ENCODE results near the gene PMM1. TPM values are rescaled to one million over a fixed set of nuclear protein-coding genes. Genes with fewer than 3 reads are reported as not detected.

PMM1 gene
- polyA plus RNA-seq, 1 of the 3 experiments (the other 2 are of a cell fraction): 46.4 TPM

DNA sequence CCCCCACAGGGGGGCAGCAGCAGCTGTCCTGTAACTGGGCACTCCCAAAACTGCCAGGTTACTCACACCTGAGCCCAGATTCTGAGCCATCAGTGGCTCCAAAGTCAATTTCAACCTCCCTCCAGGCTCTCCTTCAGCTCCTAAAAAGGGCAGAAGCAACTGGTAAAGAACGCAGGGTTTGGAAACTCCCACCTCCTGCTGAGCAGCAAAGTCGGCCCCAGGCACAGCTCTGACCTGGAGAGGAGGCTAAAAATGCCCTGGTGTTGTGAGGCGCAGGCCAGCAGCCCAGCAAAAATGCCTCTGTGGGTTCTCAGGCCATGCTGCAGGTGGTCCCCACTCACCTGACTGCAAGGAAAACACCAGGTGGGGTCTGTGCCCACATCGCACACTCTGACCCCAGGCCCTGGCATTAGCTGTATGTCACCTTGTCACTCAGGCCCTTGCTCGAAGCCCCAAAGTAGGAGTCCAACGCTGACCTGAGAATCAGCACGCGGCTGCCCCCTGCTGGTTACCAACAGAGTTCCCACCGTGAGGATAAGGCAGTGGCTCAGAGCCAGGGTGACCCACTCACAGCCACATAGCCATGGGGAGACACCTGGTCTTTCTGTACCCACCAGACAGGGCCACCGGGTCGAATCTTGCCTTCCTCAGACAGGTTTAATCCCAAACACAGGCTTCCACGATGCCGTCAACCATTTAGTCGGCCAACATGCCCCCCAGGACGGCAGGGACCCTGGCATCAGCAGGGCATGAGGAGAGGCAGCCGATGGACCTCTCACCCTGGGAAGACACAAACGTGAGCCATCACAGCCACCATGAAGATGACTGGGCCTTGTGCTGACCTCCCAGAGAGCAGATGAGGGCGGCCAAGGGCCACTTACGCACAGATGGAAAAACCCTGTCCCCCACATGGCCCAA is 56.5 kb downstream of the PMM1 start:
- Histone ChIP-seq H2AFZ (ENCODE audit: low read depth) (no peak overlapping the region), H3F3A (replicated peaks; ENCODE audit: insufficient read depth) (no peaks in the 10 kb centered on the region), H3K9ac (no peak overlapping the region), H3K9me3 (no peaks in the 10 kb centered on the region), H3K36me3 (replicated peaks in 1 of 2; ENCODE audit: control insufficient read depth in 1 of 2, insufficient read depth in 2 of 2, low read length in 1 of 2) (peaks cover 0 to 14% of the 10 kb centered on the region in 2 experiments), H3K27me3 (ENCODE audit: insufficient read depth) (no peaks in the 10 kb centered on the region), H3K4me1 (ENCODE audit: control insufficient read depth in 1 of 2, insufficient read depth in 2 of 2, low read depth in 1 of 2, low read length in 1 of 2) (no peaks in the 10 kb centered on the region; a peak in 1 of 4 replicates), H3K27ac (ENCODE audit: low read depth in 2 of 2, low read length in 1 of 2) (no peak overlapping the region), H3K79me2 (ENCODE audit: insufficient read depth) (no peaks in the 10 kb centered on the region; the same call in 1 of the 2 replicates), H3K9me2 (no peaks in the 10 kb centered on the region), H3K4me3 (ENCODE audit: low read depth in 2 of 2, low read length in 1 of 2) (no peak overlapping the region; a peak in 1 of 4 replicates), H3K4me2 (no peak overlapping the region), H4K20me1 (ENCODE audit: insufficient read depth) (no peaks in the 10 kb centered on the region)
- peak; percentile 71 for DNase-seq
- TF ChIP-seq ELF1 (IDR thresholded peaks at IDR 0.05) (no peak), SMC3 (IDR thresholded peaks at IDR 0.05; ENCODE audit: low read depth, low read length) (peak; percentile 27; the same call in 1 of the 2 replicates), TAF1 (IDR thresholded peaks at IDR 0.05; ENCODE audit: borderline replicate concordance, low read depth, low read length) (no peak), TEAD4 (IDR thresholded peaks at IDR 0.05; ENCODE audit: borderline replicate concordance, insufficient read depth) (no peak), RXRA (IDR thresholded peaks at IDR 0.05; ENCODE audit: borderline replicate concordance, low read depth) (no peak), TCF12 (IDR thresholded peaks at IDR 0.05) (no peak), RCOR1 (IDR thresholded peaks at IDR 0.05; ENCODE audit: low read length) (no peak), RFX5 (IDR thresholded peaks at IDR 0.05; ENCODE audit: low read length) (no peak), GABPA (IDR thresholded peaks at IDR 0.05; ENCODE audit: low read depth) (no peak), RAD21 (IDR thresholded peaks at IDR 0.05; ENCODE audit: low read length) (peak; percentile 41), JUND (IDR thresholded peaks at IDR 0.05) (no peak), CHD2 (IDR thresholded peaks at IDR 0.05; ENCODE audit: low read length, partially characterized antibody) (no peak), SIN3A (IDR thresholded peaks at IDR 0.05; ENCODE audit: borderline replicate concordance, low read depth, low read length) (no peak), EZH2phosphoT487 (IDR thresholded peaks at IDR 0.05; ENCODE audit: borderline replicate concordance, low read depth) (no peak), FOXJ3 (CRISPR knock-in tag; IDR thresholded peaks at IDR 0.05) (no peak)
- TF ChIP-seq, protein P1, sequence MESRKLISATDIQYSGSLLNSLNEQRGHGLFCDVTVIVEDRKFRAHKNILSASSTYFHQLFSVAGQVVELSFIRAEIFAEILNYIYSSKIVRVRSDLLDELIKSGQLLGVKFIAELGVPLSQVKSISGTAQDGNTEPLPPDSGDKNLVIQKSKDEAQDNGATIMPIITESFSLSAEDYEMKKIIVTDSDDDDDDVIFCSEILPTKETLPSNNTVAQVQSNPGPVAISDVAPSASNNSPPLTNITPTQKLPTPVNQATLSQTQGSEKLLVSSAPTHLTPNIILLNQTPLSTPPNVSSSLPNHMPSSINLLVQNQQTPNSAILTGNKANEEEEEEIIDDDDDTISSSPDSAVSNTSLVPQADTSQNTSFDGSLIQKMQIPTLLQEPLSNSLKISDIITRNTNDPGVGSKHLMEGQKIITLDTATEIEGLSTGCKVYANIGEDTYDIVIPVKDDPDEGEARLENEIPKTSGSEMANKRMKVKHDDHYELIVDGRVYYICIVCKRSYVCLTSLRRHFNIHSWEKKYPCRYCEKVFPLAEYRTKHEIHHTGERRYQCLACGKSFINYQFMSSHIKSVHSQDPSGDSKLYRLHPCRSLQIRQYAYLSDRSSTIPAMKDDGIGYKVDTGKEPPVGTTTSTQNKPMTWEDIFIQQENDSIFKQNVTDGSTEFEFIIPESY (IDR thresholded peaks at IDR 0.05; ENCODE audit: borderline replicate concordance, low read depth): no peak
- TF ChIP-seq, protein P2, sequence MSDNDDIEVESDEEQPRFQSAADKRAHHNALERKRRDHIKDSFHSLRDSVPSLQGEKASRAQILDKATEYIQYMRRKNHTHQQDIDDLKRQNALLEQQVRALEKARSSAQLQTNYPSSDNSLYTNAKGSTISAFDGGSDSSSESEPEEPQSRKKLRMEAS (IDR thresholded peaks at IDR 0.05; ENCODE audit: low read depth): no peak
- TF ChIP-seq, protein P3, sequence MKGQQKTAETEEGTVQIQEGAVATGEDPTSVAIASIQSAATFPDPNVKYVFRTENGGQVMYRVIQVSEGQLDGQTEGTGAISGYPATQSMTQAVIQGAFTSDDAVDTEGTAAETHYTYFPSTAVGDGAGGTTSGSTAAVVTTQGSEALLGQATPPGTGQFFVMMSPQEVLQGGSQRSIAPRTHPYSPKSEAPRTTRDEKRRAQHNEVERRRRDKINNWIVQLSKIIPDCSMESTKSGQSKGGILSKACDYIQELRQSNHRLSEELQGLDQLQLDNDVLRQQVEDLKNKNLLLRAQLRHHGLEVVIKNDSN (IDR thresholded peaks at IDR 0.05; ENCODE audit: borderline replicate concordance, low read depth): no peak
- TF ChIP-seq, protein P4, sequence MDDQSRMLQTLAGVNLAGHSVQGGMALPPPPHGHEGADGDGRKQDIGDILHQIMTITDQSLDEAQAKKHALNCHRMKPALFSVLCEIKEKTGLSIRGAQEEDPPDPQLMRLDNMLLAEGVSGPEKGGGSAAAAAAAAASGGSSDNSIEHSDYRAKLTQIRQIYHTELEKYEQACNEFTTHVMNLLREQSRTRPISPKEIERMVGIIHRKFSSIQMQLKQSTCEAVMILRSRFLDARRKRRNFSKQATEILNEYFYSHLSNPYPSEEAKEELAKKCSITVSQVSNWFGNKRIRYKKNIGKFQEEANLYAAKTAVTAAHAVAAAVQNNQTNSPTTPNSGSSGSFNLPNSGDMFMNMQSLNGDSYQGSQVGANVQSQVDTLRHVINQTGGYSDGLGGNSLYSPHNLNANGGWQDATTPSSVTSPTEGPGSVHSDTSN (IDR thresholded peaks at IDR 0.05): no peak
- TF ChIP-seq, protein P5, sequence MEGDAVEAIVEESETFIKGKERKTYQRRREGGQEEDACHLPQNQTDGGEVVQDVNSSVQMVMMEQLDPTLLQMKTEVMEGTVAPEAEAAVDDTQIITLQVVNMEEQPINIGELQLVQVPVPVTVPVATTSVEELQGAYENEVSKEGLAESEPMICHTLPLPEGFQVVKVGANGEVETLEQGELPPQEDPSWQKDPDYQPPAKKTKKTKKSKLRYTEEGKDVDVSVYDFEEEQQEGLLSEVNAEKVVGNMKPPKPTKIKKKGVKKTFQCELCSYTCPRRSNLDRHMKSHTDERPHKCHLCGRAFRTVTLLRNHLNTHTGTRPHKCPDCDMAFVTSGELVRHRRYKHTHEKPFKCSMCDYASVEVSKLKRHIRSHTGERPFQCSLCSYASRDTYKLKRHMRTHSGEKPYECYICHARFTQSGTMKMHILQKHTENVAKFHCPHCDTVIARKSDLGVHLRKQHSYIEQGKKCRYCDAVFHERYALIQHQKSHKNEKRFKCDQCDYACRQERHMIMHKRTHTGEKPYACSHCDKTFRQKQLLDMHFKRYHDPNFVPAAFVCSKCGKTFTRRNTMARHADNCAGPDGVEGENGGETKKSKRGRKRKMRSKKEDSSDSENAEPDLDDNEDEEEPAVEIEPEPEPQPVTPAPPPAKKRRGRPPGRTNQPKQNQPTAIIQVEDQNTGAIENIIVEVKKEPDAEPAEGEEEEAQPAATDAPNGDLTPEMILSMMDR (IDR thresholded peaks at IDR 0.05): peak; percentile 64
- TF ChIP-seq, protein P6, sequence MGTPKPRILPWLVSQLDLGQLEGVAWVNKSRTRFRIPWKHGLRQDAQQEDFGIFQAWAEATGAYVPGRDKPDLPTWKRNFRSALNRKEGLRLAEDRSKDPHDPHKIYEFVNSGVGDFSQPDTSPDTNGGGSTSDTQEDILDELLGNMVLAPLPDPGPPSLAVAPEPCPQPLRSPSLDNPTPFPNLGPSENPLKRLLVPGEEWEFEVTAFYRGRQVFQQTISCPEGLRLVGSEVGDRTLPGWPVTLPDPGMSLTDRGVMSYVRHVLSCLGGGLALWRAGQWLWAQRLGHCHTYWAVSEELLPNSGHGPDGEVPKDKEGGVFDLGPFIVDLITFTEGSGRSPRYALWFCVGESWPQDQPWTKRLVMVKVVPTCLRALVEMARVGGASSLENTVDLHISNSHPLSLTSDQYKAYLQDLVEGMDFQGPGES (IDR thresholded peaks at IDR 0.05; ENCODE audit: low read depth, low read length): no peak
- TF ChIP-seq, protein P7, sequence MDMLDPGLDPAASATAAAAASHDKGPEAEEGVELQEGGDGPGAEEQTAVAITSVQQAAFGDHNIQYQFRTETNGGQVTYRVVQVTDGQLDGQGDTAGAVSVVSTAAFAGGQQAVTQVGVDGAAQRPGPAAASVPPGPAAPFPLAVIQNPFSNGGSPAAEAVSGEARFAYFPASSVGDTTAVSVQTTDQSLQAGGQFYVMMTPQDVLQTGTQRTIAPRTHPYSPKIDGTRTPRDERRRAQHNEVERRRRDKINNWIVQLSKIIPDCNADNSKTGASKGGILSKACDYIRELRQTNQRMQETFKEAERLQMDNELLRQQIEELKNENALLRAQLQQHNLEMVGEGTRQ (IDR thresholded peaks at IDR 0.05; ENCODE audit: borderline replicate concordance, low read depth, low read length): no peak
- 0% methylated on average over 1 of the region's 19 CpGs for WGBS (ENCODE audit: low lambda C conversion rate)
- POLR2A ChIA-PET: no interaction called here
- CTCF ChIA-PET: interaction anchor here (0.8 to 1.9 kb wide), 10 partner anchors 8 to 151 kb away, joined by 3 to 11 read pairs (median 3); partner anchors contain the start of gene POLR3H

Measured in SK-N-SH (cell line).